GM20431 (cell line): ENCODE measurements around the gene SND1.

Experiments used
- in situ Hi-C: fragments of 300-500 bp; cut with MseI, MboI; formaldehyde crosslinking; loops from one replicate; pipeline ENCODE4 v1.15.0; 2020; ENCODE audit warnings: low sequenced_read_pairs; ENCODE audit not compliant: unreplicated experiment

SND1 gene

DNA sequence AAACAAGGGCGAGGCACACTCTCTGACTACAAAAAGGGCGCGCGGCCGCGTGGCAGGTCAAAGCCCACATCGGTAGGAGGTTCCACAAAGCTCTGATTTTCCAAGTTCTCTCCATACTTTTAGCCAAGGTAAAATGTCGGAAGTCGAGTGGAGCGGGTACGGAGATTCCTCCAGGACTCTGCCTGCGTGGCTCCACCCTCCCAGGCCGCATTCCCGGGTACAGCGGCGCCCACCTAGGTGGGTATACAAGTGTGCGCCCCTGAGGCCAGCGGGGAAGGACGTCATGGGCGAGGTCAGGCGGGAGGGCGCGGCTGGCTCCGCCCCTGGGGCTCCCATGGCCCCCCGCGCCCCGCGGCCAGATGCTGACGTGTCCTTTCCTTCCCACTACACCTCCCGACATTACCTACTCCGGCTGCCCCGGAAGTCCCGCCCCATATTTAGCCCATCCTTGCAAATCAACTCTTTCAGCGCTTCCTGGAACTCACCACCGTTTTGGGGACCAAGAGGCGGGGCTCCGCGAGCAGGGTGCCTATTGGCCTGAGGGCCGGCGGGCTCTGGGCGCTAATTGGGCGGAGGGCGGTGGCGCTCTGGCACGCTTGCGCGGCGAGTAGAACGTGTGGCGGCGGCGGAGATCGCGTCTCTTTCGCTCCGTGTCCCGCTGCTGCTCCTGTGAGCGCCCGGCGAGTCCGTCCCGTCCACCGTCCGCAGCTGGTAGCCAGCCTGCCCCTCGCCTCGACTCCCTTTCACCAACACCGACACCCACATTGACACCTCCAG, at the start of gene SND1:
Gene SND1 (plus strand): TSS at position 639 of the 777 bp plus-strand sequence. CDS start 180 bp downstream, outside the sequence.
- in situ Hi-C loops: no loop called here

- in situ Hi-C loops: no loop called here
Measured at GRCh38 chr7:127608446-127608845, 43.5 kb upstream of the SND1 start.

- in situ Hi-C loops: no loop called here
Measured at GRCh38 chr7:127609297-127609696, 42.7 kb upstream of the SND1 start.

- in situ Hi-C loops: no loop called here
Measured at GRCh38 chr7:127612263-127612662, 39.7 kb upstream of the SND1 start.

DNA sequence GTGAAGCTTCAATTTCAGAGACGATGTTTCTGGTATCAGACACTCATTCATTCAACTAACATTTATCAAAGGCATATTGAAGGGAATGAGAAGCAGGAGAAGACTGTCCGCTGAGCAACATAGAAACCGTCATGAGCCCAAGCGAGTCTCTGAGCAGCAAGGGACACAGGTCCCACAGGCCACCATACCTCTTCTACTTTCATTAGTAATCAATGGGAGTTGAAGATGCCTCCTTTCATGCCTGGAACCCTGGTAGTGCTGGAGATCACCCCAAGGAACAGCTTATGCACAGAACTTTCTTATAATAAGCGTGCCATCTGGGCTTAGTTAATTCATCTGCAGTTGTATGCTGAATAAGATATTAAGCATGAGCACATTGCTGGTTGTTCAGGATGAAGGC, 35.3 kb upstream of the SND1 start:
- in situ Hi-C loops: no loop called here

- in situ Hi-C loops: no loop called here
Measured at GRCh38 chr7:127618042-127618441, 34.0 kb upstream of the SND1 start, which contains the start of gene PAX4. Gene PAX4 (minus strand): TSS chr7:127618142. CDS start chr7:127615928, 2,214 bp downstream.

- in situ Hi-C loops: no loop called here
Measured at GRCh38 chr7:127618775-127619174, 33.2 kb upstream of the SND1 start.

GRCh38 chr7:127619681-127620405, 32.2 kb upstream of the SND1 start:
- in situ Hi-C loops: no loop called here

- in situ Hi-C loops: no loop called here
Measured at GRCh38 chr7:127620406-127621233, 31.4 kb upstream of the SND1 start.

- in situ Hi-C loops: no loop called here
Measured at GRCh38 chr7:127625331-127625730, 26.7 kb upstream of the SND1 start.

DNA sequence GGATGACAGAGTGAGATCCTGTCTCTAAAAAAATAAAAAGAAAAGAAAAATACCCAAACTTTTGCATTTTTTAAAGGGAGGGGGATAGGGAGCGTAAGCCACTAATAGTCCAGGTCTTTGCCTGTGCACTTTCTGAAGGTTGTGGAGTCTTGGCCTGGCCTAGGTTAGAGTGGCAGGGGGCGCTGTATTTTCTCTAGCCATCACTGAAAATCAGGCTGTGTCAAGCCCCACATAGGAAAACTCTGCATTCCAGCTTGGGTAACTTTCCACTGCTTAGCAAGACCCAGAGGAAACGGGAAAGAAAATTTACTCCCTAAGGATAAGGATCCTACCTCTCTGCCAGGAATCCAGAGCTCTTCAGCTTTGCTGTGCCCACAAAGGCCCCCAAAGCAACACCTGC, 23.5 kb upstream of the SND1 start:
- in situ Hi-C loops: no loop called here

- in situ Hi-C loops: no loop called here
Measured at GRCh38 chr7:127629268-127629854, 22.6 kb upstream of the SND1 start.

DNA sequence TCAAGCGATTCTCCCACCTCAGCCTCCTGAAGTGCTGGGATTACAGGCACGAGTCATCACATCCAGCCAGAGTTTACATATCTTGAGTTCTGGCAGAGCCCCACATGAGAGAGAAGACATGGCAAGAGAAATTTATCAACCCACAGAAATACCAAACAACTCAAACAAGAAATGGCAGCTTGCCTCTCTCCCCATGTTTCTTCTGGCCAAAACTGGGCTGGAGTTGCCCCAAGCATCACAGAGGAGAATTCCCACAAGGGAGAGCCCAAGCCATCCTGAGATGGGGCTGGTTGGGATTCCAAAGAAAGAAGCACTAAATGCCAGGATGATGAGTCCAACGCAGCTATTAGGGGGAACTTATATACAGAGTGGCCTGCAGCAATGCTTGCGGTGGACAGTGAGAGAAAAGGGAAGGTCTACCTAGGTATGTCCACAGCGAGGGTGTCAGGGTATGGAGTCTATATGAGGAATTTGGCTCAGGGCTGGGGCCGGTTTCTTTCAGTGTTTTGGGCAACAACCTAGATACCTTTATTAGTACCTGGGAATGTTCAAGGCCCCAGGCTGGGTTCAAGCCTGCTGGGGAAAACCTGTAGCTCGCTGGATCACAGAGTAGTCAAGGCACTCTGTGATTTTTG, 19.6 kb upstream of the SND1 start:
- in situ Hi-C loops: no loop called here

DNA sequence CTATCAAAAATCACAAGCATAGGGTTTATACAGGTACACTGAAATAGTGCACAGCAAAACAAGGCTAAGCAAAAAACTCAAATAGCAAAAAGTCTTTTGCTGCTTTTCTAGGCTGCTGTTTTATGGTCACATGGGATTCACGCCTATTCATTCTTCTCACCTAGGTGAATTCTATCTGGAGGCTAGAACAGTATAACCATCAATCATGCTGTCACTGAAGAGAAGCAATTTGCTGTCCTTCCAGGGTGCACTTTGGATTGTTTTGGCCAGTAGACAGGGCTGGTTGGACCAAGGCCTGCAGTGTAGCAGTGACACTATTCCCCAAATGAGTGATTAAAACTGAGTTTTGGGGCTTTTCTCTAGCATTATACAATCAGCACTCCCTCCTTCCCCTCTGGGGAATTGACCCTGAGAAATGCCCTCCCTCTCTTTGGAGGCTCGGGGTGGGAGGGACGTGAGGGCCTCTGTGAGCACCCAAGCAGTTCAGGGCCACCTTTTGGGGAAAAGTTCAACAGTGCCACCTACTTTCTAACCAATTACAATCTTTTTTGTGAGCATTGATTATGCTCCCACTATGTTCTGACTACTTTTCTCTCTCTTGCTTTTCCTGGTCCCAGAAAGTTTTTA, 16.2 kb upstream of the SND1 start:
- in situ Hi-C loops: no loop called here

- in situ Hi-C loops: no loop called here
Measured at GRCh38 chr7:127638197-127638596, 13.8 kb upstream of the SND1 start.

GRCh38 chr7:127644484-127644883, 7.5 kb upstream of the SND1 start:
- in situ Hi-C loops: no loop called here

GRCh38 chr7:127647636-127648035, 4.4 kb upstream of the SND1 start:
- in situ Hi-C loops: no loop called here

DNA sequence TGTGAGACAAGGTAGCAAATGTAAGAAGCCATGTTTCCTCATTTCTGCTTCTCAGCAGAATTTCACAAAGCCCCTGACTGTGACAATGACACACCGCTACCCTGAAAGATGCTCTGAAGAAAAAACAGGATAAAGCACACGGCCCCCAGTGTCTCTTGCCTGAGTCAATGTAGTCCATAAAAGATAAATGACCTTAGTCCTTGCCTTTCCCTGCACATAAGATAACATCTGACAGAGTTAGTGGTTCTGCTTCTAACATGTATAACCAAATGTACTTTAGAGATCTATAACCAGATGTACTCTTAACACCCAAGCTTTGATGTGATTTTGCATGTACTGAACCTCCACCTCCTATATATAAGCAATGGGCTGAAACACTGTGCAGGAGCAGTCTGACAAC, 3.0 kb upstream of the SND1 start:
- in situ Hi-C loops: no loop called here

DNA sequence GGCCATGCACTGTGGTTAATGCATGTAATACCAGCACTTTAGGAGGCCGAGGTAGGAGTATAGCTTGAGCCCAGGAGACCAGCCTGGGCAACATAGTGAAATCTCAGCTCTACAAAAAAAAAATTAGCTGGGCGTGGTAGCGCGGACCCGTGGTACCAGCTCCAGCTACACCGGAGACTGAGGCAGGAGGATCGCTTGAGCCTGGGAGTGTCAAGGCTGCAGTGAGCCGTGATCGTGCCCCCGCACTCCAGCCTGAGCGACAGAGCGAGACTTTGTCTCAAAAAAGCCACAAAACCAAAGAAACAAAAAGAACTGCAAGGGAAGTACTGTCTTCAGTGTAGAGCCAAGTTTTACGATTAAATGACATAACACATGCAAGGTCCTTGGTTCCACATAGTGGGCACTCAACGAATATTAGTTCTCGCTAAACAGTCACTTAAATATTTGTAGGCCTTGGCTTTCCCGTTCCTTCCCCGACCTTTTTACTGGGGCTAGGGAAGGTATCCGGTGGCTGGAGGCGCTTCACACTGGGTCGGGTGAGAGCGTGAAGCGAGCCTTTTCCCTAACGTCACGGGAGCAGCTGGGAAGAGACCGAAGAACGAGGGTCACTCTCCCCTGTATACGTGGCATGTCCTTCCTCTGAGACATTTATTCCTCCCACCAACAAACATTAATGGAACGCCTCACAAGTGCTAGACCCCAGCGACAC, 993 bp upstream of the SND1 start:
- in situ Hi-C loops: no loop called here
